Measurements from ENCODE around the gene ITPR1.
"Not testable (repeated sequence)": the region's sequence is repeated elsewhere in the genome, so short reads cannot be mapped to it uniquely, and the experiment has no call there.

The ITPR1 gene

GRCh38 chr3:4493014-4493940 lies at the start of gene ITPR1:
Gene ITPR1, plus strand, starts transcription at chr3:4493348. Its CDS starts 23,144 bp downstream, at chr3:4516492.
- DNase-seq = peak; percentile 51 to 99 (median 94)

GRCh38 chr3:4447295-4447999 lies 45.7 kb upstream of the ITPR1 start:
- no peak for DNase-seq

DNA sequence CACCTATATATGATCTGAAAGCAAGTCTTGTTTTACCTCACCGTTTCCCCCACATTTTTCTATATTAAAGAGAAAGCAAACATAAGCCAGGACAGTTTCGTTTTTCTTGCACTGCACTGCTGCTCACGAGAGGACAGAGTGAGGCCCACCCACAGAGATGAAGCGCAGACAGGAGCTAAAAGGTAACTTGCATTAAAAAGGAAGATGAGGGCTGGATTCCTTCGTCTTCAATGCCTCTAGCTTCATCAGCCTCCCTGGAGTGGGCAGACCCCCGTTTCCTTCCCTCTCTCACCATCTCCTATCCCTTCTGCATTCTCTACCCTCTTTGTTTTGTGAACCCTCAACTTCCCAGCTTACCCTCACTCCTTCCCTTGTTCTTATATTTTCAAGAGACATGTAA lies 45.0 kb upstream of the ITPR1 start:
- no peak for DNase-seq

DNA sequence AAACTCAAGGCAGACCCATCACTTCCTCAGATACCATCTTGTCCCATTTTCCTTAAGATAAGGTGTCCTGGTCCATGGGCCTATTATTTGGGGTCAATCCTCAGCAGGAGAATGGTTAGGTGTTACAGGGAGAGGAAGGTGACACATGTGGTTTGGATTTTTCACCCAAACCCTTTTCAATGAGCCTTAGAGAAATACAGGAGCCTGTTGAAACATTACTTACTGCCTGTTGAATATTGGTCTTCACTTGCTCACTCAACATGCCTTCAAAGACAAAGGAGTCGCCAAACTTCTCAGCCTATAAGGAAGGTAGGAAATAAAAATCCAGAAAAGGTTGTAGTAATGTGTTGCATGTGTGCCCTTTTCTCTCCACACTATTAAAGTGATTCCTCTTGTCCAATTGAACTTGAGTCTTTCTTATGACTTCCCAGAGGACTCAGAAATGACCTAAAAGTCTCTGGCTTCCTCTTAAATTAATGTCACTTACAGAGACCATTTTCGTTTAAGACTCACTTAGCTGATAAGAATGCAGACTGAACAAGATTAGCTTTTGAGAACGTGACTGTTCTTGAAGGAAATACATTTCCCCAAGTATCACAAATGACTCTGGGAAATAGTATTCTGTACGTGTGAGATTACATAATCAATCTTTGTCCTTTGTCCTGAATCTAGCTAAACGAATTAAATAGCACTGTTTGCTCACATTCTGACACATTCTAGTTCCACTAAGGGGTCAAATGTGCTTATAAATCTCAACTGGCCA lies 43.9 kb upstream of the ITPR1 start:
- no peak for DNase-seq

- DNase-seq = no peak
These were observed 39.0 kb upstream of the ITPR1 start for GRCh38 chr3:4454142-4454541.

- not testable (repeated sequence) for DNase-seq
These were observed 36.4 kb upstream of the ITPR1 start for GRCh38 chr3:4456780-4457179.

GRCh38 chr3:4458961-4459360 lies 34.2 kb upstream of the ITPR1 start:
- no peak for DNase-seq

- no peak for DNase-seq
These were observed 32.8 kb upstream of the ITPR1 start for GRCh38 chr3:4460334-4460733.

DNA sequence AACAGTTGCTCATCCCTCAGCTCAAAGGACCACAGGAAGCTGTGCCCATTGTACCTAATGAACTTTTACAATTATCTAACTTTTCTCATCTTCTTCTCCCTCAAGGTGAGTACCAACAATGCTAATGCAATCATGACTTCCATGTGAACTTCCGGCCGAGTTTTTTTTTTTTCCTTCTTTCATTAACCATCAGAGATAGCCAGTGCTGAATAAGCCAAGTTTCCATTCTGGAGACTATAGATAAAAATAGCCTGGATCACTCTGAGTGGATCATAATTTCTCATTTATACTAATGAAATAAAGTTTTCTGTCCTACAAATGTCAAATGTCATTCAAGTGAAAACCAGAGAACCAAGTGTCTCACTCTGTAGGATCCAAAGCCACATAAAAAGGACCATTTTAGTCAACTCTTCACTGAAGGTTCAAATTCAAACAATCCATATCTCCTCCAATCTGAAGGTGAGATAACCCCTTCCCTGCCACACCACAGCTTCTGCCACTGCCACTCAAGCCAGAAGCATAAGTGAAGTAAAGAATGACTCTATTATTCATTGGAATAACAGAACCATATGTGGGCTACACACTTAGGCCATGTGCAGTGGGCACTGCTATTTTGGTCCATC lies 31.6 kb upstream of the ITPR1 start:
- DNase-seq = no peak

GRCh38 chr3:4462369-4463040 lies 30.6 kb upstream of the ITPR1 start:
- DNase-seq = no peak

DNA sequence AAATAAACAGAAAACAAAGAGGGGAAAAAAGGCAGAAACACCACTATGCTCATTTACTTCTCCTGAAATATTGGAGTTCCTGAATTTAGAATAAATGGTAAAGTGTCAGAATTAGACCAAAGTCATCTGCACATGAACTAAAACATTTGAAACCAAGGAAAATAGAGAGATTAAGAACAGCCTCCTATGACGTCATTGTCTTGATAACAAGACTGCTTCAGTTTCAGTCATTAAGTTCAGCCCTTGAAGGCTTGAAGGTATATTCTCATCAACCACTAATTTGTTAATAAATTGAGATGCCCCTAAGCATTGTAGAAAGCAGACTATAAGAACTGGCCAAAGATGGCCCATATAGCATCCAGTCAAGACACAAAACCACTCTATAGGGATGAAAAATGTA lies 28.6 kb upstream of the ITPR1 start:
- DNase-seq = no peak

DNA sequence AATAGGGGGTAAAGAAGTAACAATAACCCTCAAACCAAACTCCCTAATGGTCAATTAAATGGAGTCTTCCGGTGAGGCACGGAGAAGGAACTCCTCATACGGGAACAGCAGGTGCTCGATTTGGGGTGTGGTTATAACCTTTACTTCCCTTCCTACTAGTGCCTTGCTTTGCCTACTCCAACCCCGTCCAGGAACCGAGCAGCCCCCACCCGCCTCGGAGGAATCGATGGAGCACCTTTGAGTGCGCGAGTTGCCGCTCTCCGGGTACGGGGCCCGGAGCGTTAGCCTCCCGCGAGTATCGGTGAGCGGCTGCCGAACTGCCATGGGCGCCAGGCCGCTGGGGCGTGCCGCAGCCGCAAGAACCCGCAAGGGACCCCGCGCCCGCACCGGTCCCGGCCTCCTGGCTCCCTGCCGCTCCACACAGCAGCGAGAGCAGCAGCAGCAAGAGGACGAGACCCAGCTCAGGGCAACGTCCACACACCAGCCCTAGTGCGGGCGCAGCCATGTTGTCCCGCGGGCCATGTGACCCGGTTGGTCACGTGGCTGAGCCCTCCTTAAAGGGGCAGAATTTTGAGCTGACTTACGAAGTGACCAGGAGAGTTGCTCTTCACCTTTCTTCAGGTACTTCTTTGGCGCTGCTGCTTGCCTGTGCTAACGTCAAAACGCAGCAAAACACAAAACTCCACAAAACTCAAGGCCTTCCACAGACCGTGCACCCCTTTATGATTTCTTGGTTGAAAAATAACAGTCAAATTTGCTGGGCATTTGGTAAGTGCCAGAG lies 26.2 kb upstream of the ITPR1 start, which contains the start of gene SUMF1:
SUMF1 (minus strand) TSS at position 529 of the 781 bp plus-strand sequence; CDS start at position 505, 24 bp downstream.
- peak; percentile 5 to 90 (median 71) for DNase-seq

DNA sequence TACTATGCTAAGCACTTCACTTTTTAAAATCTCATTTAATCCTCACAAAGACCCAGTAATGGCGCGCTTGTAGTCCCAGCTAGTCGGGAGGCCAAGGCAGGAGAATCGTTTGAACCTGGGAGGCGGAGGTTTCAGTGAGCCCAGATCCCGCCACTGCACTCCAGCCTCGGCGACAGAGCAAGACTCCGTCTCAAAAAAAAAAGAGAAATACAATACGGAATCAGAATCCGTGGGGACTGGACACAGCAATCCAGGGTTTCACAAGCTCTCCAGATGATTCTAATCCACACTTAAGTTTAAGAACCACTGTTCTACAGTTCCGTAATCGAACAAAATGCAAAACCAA lies 25.7 kb upstream of the ITPR1 start:
- DNase-seq = peak in 1 of 56 donors; percentile 38

DNA sequence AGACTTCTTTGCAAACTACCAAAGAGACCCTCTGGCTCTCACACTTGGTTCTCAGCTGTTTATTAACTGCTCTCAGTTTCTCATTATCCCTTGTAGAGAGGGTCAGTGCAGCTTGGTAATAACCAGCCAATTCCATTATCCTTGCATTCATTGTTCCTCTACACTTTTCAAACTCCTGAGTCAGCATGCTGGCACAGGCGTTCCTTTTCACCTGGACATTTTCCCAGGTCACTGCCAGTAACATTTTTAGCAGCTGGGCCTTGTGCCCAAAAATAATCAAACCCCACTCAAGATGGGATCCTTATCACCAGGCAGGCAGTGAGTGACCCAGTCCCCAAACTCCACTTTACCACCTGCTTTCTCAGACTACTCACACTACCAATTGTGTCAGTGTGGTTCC lies 21.2 kb upstream of the ITPR1 start:
- DNase-seq = no peak

DNA sequence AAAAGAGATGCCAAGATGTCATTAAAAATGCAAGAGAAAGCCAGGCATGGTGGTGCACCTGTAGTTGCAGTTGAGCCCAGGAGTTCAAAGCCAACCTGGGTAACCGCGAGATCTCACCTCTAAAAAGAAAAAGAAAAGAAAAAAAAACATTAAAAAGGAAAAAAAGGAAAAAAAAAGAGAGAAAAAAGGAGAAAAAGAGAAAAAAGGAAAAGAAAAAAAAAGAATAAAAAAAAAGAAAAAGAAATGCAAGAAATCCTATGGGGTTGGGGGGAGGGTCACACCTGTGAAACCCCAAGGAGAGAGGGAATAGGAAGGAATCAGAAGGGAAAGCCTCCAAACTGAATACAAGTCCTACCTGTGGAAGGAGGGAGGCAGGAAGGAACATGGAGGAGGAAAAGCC lies 20.8 kb upstream of the ITPR1 start:
- no peak for DNase-seq

DNA sequence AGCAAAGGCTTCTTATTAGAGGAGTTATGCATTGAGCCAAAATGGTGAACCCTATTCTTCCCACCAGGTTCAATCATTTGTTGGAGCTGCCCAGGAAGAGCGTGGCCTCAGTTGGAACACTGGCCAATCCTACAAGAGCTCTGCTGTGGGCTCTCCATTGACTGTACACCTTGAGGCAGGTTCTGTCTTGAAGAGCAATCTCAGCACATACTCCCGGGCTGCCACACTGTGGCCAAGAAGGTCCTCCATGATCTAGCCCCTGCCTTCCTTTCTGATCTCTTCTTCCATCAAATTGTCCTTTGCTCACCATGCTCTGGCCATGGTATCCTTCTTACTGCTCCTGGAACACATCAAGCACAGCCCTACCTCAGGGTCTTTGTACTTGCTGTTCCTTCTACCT lies 20.4 kb upstream of the ITPR1 start:
- no peak for DNase-seq

DNA sequence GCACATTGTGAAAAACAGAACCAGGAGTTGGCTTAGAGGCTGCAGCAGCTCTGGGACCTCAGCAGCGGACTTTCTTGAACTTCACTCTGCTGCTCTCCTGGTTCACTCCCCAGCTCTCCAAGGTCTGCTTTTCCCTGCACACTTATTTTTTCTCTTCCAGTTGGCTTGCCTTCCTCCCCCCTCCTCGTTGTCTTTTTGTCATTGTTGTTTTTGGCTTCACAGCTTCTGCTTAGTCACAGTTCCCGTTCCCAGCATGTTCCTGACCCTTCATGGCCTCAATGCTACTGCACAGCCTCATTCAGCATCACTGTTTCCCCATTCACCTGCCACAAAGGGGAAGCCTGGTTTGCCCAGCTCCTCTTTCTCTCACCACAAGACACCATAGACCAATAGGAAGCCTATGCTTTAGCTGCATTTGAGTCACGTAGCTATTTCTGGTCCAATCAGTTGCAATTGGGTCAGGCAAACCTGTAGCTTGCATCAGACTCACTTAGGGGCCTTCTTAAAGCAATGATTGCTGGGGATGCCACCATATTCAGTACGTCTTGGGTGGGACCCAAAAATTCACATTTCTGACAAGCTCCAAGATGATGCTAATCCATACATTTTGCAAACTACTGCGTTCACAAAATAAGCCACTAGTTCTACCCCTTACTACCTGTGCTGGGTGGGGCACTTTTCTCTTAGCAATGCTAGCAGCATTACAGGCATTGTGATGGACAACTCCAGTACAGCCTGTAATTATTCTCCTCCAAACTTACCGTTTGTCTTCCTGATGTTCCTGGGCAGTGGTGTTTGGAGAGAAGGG lies 18.3 kb upstream of the ITPR1 start:
- peak in 10 of 56 donors; percentile 1 to 44 (median 8) for DNase-seq

GRCh38 chr3:4475804-4476203 lies 17.3 kb upstream of the ITPR1 start:
- no peak for DNase-seq

DNA sequence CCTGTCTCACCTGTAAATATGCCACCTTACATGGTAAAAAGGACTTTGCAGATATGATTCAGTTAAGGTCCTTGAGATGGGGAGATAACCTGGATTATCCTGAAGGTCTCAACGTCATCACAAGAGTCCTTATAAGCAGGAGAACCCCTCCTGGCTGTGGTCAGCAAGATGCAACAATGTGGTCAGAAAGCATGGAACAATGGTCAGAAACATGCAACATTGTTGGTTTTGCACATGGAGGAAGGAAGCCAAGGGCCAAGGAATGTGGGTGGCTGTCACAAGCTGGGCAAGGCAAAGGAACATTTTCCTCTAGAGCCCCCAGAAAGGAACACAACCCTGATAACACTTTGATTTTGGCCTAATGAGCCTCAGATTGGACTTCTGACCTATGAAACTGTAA lies 16.7 kb upstream of the ITPR1 start:
- no peak for DNase-seq
